IPS DF 6.9 (cell line): ENCODE data around the gene GYG1.

Source experiments
- DNase-seq: peaks from one replicate; pipeline ENCODE4 v3.0.0-alpha.2; 2013; ENCODE audit warnings: low read depth, low spot score
- H3K27ac ChIP-seq: one replicate; pipeline ENCODE4 v1.5.1; 2013; ENCODE audit warnings: low read length, control low read depth
- H3K27me3 ChIP-seq: 2 replicates; pipeline ENCODE4 v1.6.1; 2013; ENCODE audit warnings: mild to moderate bottlenecking, low read length; ENCODE audit not compliant: control insufficient read depth, insufficient read depth
- H3K36me3 ChIP-seq: 2 replicates; pipeline ENCODE4 v1.6.1; 2013; ENCODE audit warnings: low read length; ENCODE audit not compliant: control insufficient read depth, insufficient read depth
- H3K4me1 ChIP-seq: 2 replicates; pipeline ENCODE4 v1.6.1; 2013; ENCODE audit warnings: low read length; ENCODE audit not compliant: control insufficient read depth, insufficient read depth
- H3K4me3 ChIP-seq: 2 replicates; pipeline ENCODE4 v1.5.1; 2013; ENCODE audit warnings: mild to moderate bottlenecking, low read length
- H3K9me3 ChIP-seq: 2 replicates; pipeline ENCODE4 v1.6.1; 2013; ENCODE audit warnings: low read length, inconsistent platforms; ENCODE audit not compliant: control insufficient read depth, insufficient read depth
- WGBS: extraction: QIAGEN DNeasy Blood & Tissue Kit; methylation state at CpG from one replicate; pipeline ENCODE4 v1.1.7; 2013; ENCODE audit warnings: mixed read lengths, missing lambda C conversion rate; ENCODE audit not compliant: insufficient read length, insufficient coverage; 5-methylcytosine and 5-hydroxymethylcytosine counted together

The GYG1 gene

DNA sequence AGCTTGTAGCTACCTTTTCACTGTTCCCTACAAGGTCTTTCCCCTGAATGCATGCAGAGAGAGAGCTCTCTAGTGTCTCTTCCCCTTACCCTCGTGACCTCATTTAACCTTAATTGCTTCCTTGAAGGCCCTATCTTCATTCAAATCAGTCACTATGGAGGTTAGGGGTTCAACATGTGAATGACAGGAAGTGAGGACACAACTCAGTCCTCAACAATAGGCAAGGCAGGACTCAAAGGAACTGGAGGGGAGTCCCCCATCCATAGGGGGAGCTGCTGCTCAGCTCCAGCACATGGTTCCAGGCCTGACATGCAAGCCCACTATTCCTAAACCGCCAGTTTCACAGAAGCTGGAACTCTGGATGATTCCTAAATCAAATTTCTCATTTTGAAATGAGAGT is 33.8 kb upstream of the GYG1 start:
- no peaks in the 10 kb centered on the region; the same call in 1 of the 2 replicates for H3K4me1 ChIP-seq
- no CpG with 5 or more reads among the region's 2 CpGs for WGBS
- no peaks in the 10 kb centered on the region for H3K27me3 ChIP-seq
- no peaks in the 10 kb centered on the region for H3K36me3 ChIP-seq
- no peak overlapping the region for H3K4me3 ChIP-seq
- DNase-seq, result no peak
- no peaks in the 10 kb centered on the region for H3K9me3 ChIP-seq
- H3K27ac ChIP-seq, result no peak overlapping the region

DNA sequence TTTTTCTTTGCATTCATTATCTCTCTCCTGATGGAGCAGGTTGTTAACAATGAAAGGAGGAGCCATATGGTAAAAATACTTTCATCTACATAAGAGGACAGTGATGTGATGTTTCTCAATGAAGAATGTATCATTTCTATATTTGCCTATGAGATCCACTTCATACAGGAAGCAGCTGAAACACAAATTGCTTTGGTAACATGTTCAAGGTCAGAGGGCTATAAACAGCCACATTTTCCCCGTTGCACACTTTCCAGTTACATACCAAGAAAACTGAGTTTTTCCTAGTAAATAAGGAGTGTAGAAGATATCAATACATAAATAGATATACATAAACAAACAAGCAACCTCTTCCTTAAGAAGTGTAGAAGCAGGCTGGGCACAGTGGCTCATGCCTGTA is 32.6 kb upstream of the GYG1 start:
- H3K9me3 ChIP-seq, result no peaks in the 10 kb centered on the region
- no peak overlapping the region for H3K27ac ChIP-seq
- no peak overlapping the region for H3K4me3 ChIP-seq
- no peaks in the 10 kb centered on the region for H3K36me3 ChIP-seq
- WGBS, result no CpG with 5 or more reads among the region's 1 CpG
- DNase-seq, result no peak
- no peaks in the 10 kb centered on the region for H3K27me3 ChIP-seq
- H3K4me1 ChIP-seq, result no peaks in the 10 kb centered on the region; the same call in 1 of the 2 replicates

GRCh38 chr3:148962513-148962912 is 28.8 kb upstream of the GYG1 start:
- H3K27ac ChIP-seq, result no peak overlapping the region
- H3K4me3 ChIP-seq, result no peak overlapping the region
- no peaks in the 10 kb centered on the region for H3K27me3 ChIP-seq
- no CpG with 5 or more reads among the region's 1 CpG for WGBS
- H3K36me3 ChIP-seq, result no peaks in the 10 kb centered on the region
- DNase-seq, result no peak
- H3K9me3 ChIP-seq, result no peaks in the 10 kb centered on the region
- H3K4me1 ChIP-seq, result peaks cover 3% of the 10 kb centered on the region; the same call in 1 of the 2 replicates

GRCh38 chr3:148964809-148965208 is 26.5 kb upstream of the GYG1 start:
- H3K4me3 ChIP-seq, result no peak overlapping the region
- DNase-seq, result no peak
- H3K4me1 ChIP-seq, result peaks cover 3% of the 10 kb centered on the region; the same call in 1 of the 2 replicates
- WGBS, result no CpG with 5 or more reads among the region's 3 CpGs
- H3K9me3 ChIP-seq, result no peaks in the 10 kb centered on the region
- H3K36me3 ChIP-seq, result no peaks in the 10 kb centered on the region
- no peak overlapping the region for H3K27ac ChIP-seq
- no peaks in the 10 kb centered on the region for H3K27me3 ChIP-seq

GRCh38 chr3:148968321-148968720 is 23.0 kb upstream of the GYG1 start:
- peaks cover 3% of the 10 kb centered on the region; the same call in 1 of the 2 replicates for H3K4me1 ChIP-seq
- no peak overlapping the region for H3K27ac ChIP-seq
- no peaks in the 10 kb centered on the region for H3K27me3 ChIP-seq
- H3K4me3 ChIP-seq, result no peak overlapping the region
- no peaks in the 10 kb centered on the region for H3K9me3 ChIP-seq
- WGBS, result no CpG with 5 or more reads among the region's 1 CpG
- H3K36me3 ChIP-seq, result no peaks in the 10 kb centered on the region
- no peak for DNase-seq

- Histone ChIP-seq H3K4me3 (no peak overlapping the region), H3K4me1 (peaks cover 3% of the 10 kb centered on the region; the same call in 1 of the 2 replicates), H3K36me3 (no peaks in the 10 kb centered on the region), H3K27me3 (no peaks in the 10 kb centered on the region), H3K27ac (no peak overlapping the region), H3K9me3 (no peaks in the 10 kb centered on the region)
- no peak for DNase-seq
- WGBS, result no CpG with 5 or more reads among the region's 7 CpGs
These were observed 21.1 kb upstream of the GYG1 start for GRCh38 chr3:148970271-148970670.

DNA sequence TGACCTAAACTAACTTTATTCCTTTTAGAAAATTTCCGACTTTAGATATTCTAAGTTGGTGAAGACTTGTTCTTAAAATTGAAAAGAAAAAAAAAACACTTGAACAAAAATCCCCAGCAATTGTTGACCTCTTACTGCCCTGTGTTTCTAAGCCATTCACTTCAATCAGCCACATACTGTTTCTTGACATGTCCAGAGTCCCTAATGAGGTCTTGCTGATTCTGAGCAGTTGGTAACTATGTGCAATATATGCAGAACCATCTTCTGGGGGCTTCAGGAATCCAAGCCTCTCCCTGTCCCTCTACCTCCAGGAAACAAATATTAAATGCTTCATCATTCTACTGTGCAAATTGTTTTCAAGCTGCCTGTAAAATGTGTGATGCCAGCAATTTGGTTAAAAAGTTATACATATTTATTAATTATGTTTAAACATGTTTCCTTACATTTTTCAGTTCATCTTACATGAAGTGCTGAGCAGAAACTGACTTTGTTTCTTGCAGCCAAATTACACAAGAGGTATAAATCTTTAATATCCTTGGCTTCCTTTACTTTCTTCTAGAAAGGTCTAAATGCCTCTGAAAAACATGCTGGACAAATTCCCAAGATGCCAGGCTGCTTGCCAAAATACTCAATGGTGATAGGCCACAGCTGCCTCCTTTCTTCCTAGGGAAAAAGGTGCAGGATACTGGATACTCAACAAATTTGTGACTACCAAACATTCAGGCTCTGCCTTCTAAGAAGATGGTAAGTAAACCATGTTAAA is 19.8 kb upstream of the GYG1 start:
- no peaks in the 10 kb centered on the region for H3K9me3 ChIP-seq
- DNase-seq, result no peak
- no peak overlapping the region for H3K4me3 ChIP-seq
- H3K4me1 ChIP-seq, result no peaks in the 10 kb centered on the region
- no peaks in the 10 kb centered on the region for H3K36me3 ChIP-seq
- no peak overlapping the region for H3K27ac ChIP-seq
- no peaks in the 10 kb centered on the region for H3K27me3 ChIP-seq
- no CpG with 5 or more reads among the region's 1 CpG for WGBS

DNA sequence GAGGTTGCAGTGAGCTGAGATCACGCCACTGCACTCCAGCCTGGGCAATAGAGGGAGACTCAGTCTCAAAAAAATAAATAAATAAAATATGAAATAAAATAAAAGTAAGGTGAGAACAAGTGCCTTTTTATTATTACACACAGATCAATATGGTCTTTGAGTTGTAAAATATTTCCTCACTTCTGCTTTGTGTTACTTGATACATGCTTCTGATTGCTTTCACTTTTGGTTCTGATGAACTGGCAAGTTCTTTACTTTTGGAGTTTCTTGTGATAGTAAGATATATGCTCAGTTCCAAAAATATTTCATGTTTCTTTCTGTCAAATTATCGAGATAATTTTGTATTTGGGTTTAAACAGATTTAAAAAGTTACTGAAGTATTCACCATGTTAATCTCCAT is 16.6 kb upstream of the GYG1 start:
- no CpG with 5 or more reads among the region's 2 CpGs for WGBS
- no peak overlapping the region for H3K4me3 ChIP-seq
- no peaks in the 10 kb centered on the region for H3K36me3 ChIP-seq
- no peaks in the 10 kb centered on the region for H3K9me3 ChIP-seq
- no peaks in the 10 kb centered on the region for H3K27me3 ChIP-seq
- no peak for DNase-seq
- H3K4me1 ChIP-seq, result no peaks in the 10 kb centered on the region
- H3K27ac ChIP-seq, result no peak overlapping the region

DNA sequence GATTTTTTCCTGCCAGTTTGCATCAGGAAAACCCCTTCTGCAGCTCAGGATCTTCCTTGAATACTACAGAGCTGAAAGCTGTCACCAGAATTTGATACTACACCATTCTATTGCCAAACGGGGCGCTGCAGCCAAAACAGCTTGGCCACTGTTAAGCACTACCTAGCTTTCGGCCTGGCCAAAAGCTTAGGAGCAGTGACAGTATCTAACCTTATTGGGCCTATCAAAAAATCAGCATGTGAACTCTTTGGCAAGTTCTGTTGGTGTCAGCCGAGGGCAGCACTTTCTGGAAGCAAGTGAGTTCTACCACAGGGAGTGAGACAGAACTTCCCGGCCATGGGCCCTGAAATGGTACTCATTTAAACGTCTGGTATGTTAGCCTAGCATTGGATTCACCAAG is 16.1 kb upstream of the GYG1 start:
- no CpG with 5 or more reads among the region's 6 CpGs for WGBS
- no peaks in the 10 kb centered on the region for H3K9me3 ChIP-seq
- no peaks in the 10 kb centered on the region for H3K4me1 ChIP-seq
- no peak for DNase-seq
- H3K4me3 ChIP-seq, result no peak overlapping the region
- H3K36me3 ChIP-seq, result no peaks in the 10 kb centered on the region
- H3K27me3 ChIP-seq, result no peaks in the 10 kb centered on the region
- H3K27ac ChIP-seq, result no peak overlapping the region

GRCh38 chr3:148975696-148976095 is 15.6 kb upstream of the GYG1 start:
- H3K4me3 ChIP-seq, result no peak overlapping the region
- no peak for DNase-seq
- H3K27me3 ChIP-seq, result no peaks in the 10 kb centered on the region
- WGBS, result no CpG with 5 or more reads among the region's 6 CpGs
- H3K9me3 ChIP-seq, result no peaks in the 10 kb centered on the region
- H3K4me1 ChIP-seq, result no peaks in the 10 kb centered on the region
- H3K36me3 ChIP-seq, result no peaks in the 10 kb centered on the region
- H3K27ac ChIP-seq, result no peak overlapping the region

DNA sequence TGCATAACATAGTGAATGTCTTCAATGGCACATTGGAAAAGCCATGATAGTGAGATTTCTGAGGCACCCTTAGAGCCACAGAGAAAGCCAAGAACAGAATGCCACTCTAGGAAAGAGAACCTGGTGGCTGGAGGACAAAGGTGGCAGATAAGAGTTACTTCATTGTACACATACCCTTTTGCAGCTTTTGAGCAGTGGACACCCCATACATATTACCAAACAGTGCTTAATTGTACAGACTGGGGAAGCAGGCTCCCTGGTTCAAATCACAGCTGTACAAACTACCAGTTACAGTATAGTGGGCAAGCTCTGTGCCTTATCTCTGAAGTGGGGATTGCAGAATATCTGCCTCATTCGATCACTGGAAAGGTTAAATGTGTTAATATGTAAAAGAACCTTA is 10.1 kb upstream of the GYG1 start:
- H3K36me3 ChIP-seq, result no peaks in the 10 kb centered on the region
- no peaks in the 10 kb centered on the region for H3K27me3 ChIP-seq
- no peak overlapping the region for H3K4me3 ChIP-seq
- H3K9me3 ChIP-seq, result no peaks in the 10 kb centered on the region
- no peak for DNase-seq
- WGBS, result no CpG with 5 or more reads among the region's 1 CpG
- H3K27ac ChIP-seq, result no peak overlapping the region
- H3K4me1 ChIP-seq, result no peaks in the 10 kb centered on the region
